Spinal cord (tissue), 10 donors: ENCODE measurements around the gene TSEN34. TPM values are rescaled to one million over a fixed set of nuclear protein-coding genes. Genes with fewer than 3 reads are reported as not detected.

Experiments used
- DNase-seq, 6 donors: peaks; one replicate each; pipeline versions ENCODE4 v3.0.0 to v3.0.0-alpha.2; 2013 to 2015; ENCODE audit warnings: low spot score in 6 of 6, low read depth in 4 of 6
- H3K27ac ChIP-seq: one replicate; pipeline ENCODE4 v1.5.1; 2013; ENCODE audit warnings: low read depth, low read length, control low read depth
- H3K27me3 ChIP-seq: one replicate; pipeline ENCODE4 v1.6.1; 2013; ENCODE audit warnings: low read length; ENCODE audit not compliant: control insufficient read depth, insufficient read depth
- H3K36me3 ChIP-seq: one replicate; pipeline ENCODE4 v1.6.1; 2013; ENCODE audit warnings: low read length; ENCODE audit not compliant: control insufficient read depth, insufficient read depth
- H3K4me1 ChIP-seq: one replicate; pipeline ENCODE4 v1.6.1; 2013; ENCODE audit warnings: low read length; ENCODE audit not compliant: control insufficient read depth, insufficient read depth
- H3K4me3 ChIP-seq: one replicate; pipeline ENCODE4 v1.5.1; 2013; ENCODE audit warnings: low read depth, low read length, control low read depth
- H3K9me3 ChIP-seq: one replicate; pipeline ENCODE4 v1.6.1; 2013; ENCODE audit warnings: low read length; ENCODE audit not compliant: control insufficient read depth, insufficient read depth
- WGBS: methylation state at CpG from one replicate; pipeline ENCODE4 v1.1.5; 2013; ENCODE audit warnings: missing lambda C conversion rate; ENCODE audit not compliant: insufficient coverage; 5-methylcytosine and 5-hydroxymethylcytosine counted together
- polyA plus RNA-seq, 2 donors: library from polyadenylated mRNA; unstranded; fragments of 120-200 nt; gene quantifications; one replicate each; pipeline ENCODE4 v1.2.1, GENCODE V29; 2013; ENCODE audit not compliant: insufficient read length in 2 of 2
- total RNA-seq, 2 donors: library from RNA; depleted of rRNA in 1 of 2; stranded (reverse); fragments of 120-200 nt in 1 of 2; fragments of >200 nt in 1 of 2; gene quantifications; one replicate each; pipeline versions ENCODE4 v1.2.3 to v1.2.4, GENCODE V29; 2013 to 2014
- donor health status: healthy.

TSEN34 gene
- total and polyA plus RNA-seq, 4 donors, result 24.6 to 53.0 (median 46.3) TPM

DNA sequence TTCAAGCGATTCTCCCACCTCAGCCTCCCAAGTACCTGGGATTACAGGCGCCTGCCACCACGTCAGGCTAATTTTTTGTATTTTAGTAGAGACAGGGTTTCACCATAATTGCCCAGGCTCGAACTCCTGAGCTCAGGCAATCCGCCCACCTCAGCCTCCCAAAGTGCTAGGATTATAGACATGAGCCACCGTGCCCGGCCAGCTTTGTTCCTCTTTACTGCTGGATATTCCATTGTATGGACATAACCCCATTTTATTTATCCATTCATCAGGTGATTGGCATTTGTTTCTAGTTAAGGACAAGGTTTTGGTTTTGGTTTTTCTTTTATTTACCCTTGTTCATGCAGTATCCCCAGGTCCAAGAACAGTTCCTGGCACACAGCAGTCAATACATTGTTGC lies 5.4 kb downstream of the TSEN34 start:
- no peak overlapping the region for H3K27ac ChIP-seq
- no peaks in the 10 kb centered on the region for H3K27me3 ChIP-seq
- peaks cover 21% of the 10 kb centered on the region for H3K4me1 ChIP-seq
- no peak overlapping the region for H3K4me3 ChIP-seq
- H3K9me3 ChIP-seq, result no peaks in the 10 kb centered on the region
- no peak for DNase-seq
- 93% methylated on average over 2 of the region's 7 CpGs for WGBS
- peaks cover 38% of the 10 kb centered on the region for H3K36me3 ChIP-seq

DNA sequence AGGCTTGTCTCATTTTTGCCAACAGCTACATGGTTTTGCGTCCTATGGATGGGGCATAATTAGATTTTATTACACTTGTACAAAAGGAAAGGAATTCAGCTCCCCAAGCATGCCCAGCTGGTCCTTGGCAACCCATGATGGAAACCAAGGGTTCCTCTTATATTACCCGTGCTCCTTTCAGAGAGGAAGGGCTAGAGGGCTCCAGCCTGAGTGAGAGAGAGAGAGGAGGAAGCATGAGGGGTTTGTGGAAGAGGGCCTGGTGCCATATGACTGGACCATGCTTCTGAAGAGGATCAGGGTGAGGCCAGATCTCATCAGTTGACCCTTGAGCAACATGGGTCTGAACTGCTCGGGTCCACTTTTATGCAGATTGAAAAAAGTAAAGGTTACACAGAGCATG lies 6.0 kb downstream of the TSEN34 start:
- Histone ChIP-seq H3K4me1 (peaks cover 21% of the 10 kb centered on the region), H3K36me3 (peaks cover 37% of the 10 kb centered on the region), H3K4me3 (no peak overlapping the region), H3K27ac (no peak overlapping the region), H3K9me3 (no peaks in the 10 kb centered on the region), H3K27me3 (no peaks in the 10 kb centered on the region)
- DNase-seq, result no peak
- WGBS, result 57% methylated on average over 1 of the region's 3 CpGs

DNA sequence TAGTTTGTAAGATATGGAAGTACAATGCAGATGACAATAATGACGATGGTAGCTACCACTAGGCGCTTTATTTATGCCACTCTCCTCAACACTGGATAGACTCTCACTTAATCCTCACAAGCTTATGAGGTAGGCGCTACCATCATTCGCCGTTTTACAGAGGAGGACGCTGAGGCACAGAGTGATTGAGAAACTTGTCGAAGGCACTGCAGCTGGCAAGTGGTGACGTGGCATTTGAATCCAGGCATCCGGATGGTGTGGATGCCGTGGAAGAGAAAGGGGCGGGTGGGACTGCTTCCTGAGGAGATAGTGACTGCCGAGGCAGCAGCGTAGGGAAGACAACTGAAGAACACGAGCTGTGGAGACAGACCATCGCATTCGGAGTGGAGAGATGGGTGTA lies 8.3 kb downstream of the TSEN34 start:
- no peak for DNase-seq
- H3K9me3 ChIP-seq, result no peaks in the 10 kb centered on the region
- 93% methylated on average over 7 of the region's 16 CpGs for WGBS
- H3K4me1 ChIP-seq, result peaks cover 18% of the 10 kb centered on the region
- no peaks in the 10 kb centered on the region for H3K27me3 ChIP-seq
- H3K27ac ChIP-seq, result no peak overlapping the region
- H3K4me3 ChIP-seq, result no peak overlapping the region
- H3K36me3 ChIP-seq, result peaks cover 42% of the 10 kb centered on the region

DNA sequence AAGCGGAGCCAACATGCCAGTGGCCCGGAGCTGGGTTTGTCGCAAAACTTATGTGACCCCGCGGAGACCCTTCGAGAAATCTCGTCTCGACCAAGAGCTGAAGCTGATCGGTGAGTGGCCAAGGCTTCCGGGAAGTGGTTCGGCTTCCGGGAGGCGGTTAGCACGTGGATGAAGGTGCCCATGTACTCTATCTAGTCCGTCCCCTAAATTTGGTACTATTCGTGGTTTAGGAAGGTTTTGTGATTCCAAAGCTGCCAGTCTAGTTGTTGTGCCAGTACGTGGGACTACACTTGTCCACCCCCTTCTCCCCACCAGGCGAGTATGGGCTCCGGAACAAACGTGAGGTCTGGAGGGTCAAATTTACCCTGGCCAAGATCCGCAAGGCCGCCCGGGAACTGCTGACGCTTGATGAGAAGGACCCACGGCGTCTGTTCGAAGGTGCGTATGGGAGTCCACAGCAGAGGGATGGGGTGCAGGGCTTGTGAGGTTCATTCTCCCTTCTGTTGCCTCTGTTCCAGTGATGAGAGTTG lies 10.1 kb downstream of the TSEN34 start:
- no peak for DNase-seq
- peaks cover 45% of the 10 kb centered on the region for H3K36me3 ChIP-seq
- 5% methylated on average over 21 of the region's 28 CpGs for WGBS

DNA sequence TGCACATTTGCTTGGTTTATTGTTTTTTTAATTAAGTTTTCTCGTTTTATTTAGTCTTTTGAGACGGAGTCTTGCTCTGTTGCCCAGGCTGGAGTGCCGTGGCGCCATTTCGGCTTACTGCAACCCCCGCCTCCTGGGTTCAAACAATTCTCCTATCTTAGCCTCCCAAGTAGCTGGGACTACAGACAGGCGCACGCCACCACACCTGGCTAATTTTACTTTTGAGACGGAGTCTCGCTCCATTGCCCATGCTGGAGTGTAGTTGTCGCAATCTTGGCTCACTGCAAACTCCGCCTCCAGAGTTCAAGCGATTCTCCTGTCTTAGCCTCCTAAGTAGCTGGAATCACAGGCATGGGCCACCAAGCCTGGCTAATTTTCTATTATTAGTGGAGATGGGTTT lies 10.9 kb downstream of the TSEN34 start:
- Histone ChIP-seq H3K9me3 (no peaks in the 10 kb centered on the region), H3K4me3 (peak overlapping the region; percentile 65), H3K27ac (no peak overlapping the region), H3K27me3 (no peaks in the 10 kb centered on the region), H3K4me1 (peaks cover 18% of the 10 kb centered on the region), H3K36me3 (peaks cover 50% of the 10 kb centered on the region)
- WGBS, result 82% methylated on average over 12 of the region's 13 CpGs
- DNase-seq, result no peak

More for the DNA sequence above, 10.1 kb downstream of the TSEN34 start:
- H3K9me3 ChIP-seq, result no peaks in the 10 kb centered on the region
- H3K27me3 ChIP-seq, result no peaks in the 10 kb centered on the region
- H3K4me3 ChIP-seq, result peak overlapping the region; percentile 65
- H3K27ac ChIP-seq, result peak overlapping the region; percentile 86
- peaks cover 18% of the 10 kb centered on the region for H3K4me1 ChIP-seq

DNA sequence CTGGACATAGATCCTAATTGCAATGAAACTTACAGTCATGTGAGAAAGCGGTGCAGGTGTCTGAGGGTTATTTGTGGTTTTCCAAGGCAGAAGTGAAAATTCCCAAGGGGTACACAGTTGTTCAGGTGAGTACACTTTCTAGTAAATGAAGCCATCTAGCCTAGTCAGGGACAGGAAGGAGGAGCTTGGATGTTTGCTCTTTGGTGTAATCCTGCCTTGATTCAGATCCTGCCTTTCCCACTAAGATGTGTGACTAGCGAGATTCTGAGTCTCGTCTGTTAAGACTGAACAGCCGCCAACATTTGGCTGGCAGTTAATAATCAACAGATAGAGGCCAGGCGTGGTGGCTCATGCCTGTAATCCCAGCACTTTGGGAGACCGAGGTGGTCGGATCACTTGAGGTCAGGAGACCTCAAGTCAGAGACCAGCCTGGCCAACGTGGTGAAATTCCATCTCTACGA lies 12.1 kb downstream of the TSEN34 start:
- Histone ChIP-seq H3K4me3 (no peak overlapping the region), H3K9me3 (no peaks in the 10 kb centered on the region), H3K4me1 (peaks cover 18% of the 10 kb centered on the region), H3K36me3 (peaks cover 62% of the 10 kb centered on the region), H3K27me3 (no peaks in the 10 kb centered on the region), H3K27ac (no peak overlapping the region)
- WGBS, result 77% methylated on average over 7 of the region's 9 CpGs
- DNase-seq, result no peak

DNA sequence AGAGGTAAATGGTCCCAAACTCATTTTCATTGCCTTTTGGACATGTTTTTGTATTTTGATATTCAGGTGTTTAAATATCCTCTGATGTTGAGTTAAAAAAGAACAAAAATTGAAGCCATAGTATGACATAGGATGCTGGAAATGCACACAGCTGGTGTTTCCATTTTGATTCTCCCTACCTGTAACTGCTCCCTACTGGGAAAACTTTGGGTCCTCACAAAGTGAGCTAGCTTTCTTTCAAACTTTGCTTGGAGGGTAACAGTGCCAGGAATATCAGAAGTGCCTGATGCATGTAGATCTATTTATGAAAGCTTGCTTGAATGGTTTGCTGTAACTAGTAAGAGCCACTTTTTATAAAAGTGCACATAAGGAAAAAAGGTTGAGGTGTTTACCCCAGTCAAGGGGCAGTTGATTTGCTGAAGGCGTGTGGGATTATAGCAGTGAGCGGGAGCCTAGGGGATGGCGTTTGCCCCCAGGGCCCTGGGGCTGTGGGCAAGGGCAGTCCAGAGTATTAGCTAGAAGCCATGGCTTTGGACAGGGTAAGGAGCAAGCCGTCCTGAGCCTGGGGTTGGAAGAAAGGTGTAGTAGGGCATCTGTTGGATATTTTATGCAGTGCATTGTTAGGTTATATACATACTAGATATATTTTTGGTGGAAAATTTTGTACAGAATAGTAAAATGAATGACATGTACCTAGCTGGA lies 13.8 kb downstream of the TSEN34 start:
- H3K27ac ChIP-seq, result no peak overlapping the region
- no peaks in the 10 kb centered on the region for H3K27me3 ChIP-seq
- 81% methylated on average over 3 of the region's 4 CpGs for WGBS
- no peak overlapping the region for H3K4me3 ChIP-seq
- H3K4me1 ChIP-seq, result peaks cover 32% of the 10 kb centered on the region
- no peaks in the 10 kb centered on the region for H3K9me3 ChIP-seq
- H3K36me3 ChIP-seq, result peaks cover 77% of the 10 kb centered on the region
- no peak for DNase-seq

DNA sequence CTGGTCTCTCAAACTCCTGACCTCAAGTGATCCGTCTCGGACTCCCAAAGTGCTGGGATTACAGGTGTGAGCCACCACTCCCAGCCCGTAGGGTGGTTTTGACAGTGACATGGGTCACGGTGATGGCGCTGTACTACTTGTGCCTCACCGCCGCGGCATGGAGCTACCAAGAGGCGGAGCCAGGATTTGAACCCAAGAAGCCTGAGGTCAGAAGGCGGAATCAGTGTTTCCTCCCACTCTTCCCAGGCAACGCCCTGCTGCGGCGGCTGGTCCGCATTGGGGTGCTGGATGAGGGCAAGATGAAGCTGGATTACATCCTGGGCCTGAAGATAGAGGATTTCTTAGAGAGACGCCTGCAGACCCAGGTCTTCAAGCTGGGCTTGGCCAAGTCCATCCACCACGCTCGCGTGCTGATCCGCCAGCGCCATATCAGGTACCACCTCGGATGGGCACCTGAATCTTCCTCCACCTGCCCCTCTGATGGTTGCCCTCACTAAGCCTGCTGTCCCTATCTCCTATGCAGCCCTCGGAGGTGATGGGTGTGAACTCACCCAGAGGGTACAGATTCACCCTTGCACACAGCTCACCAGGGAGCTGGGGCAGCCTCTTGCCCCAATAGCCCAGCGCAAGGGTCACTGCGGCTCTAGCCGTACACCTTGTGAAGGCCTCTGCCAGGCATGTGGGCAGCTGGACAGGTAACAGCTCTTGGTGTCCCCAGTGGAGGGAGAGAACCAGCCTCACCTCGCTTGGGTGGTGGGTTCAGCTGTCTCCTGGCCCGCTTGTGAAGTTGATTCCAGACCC lies 15.1 kb downstream of the TSEN34 start:
- Histone ChIP-seq H3K27ac (no peak overlapping the region), H3K36me3 (peaks cover 76% of the 10 kb centered on the region), H3K4me3 (no peak overlapping the region), H3K4me1 (peaks cover 30% of the 10 kb centered on the region), H3K9me3 (no peaks in the 10 kb centered on the region), H3K27me3 (no peaks in the 10 kb centered on the region)
- DNase-seq, result no peak
- 94% methylated on average over 22 of the region's 27 CpGs for WGBS

DNA sequence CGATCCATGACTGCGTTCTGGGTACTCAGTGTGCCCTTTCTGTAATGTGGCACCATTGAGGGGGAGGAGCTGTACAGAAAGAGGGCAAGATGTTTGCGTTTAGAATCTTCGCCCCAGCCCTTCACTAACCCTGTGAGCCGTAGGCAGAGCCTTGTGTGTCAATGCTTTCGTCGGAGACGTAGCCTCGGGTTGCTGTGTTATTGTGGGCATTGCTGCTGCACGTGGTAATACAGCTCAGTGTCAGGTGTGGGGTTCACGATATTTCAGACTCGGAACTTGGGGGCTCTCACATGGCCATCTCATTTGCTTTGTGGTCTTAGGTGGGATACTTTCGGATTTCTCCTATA lies 15.7 kb downstream of the TSEN34 start:
- Histone ChIP-seq H3K4me3 (no peak overlapping the region), H3K36me3 (peaks cover 73% of the 10 kb centered on the region), H3K4me1 (peaks cover 24% of the 10 kb centered on the region), H3K27me3 (no peaks in the 10 kb centered on the region), H3K27ac (no peak overlapping the region), H3K9me3 (no peaks in the 10 kb centered on the region)
- 86% methylated on average over 13 of the region's 13 CpGs for WGBS
- DNase-seq, result no peak
